PC-3 (cell line): ENCODE measurements around the gene ARHGEF4. TPM values are rescaled to one million over a fixed set of nuclear protein-coding genes. Genes with fewer than 3 reads are reported as not detected.

Experiments
- ATAC-seq: fragments of 200-7000 bp; cut with Tn5 transposase; 2 replicates; pipeline ENCODE4 v1.9.1; 2020; ENCODE audit warnings: mild to moderate bottlenecking, moderate library complexity
- BruUV-seq: library from RNA; stranded (reverse); fragments of 400-500 nt; replicated peaks from 2 replicates; lab custom pipeline; 2021; lab: Mats Ljungman, UMichigan
- CTCF ChIA-PET: fragments of 300-600 bp; sonication (Branson Sonifier 250); formaldehyde crosslinking; loops from one replicate; lab custom pipeline; 2022; ENCODE audit warnings: antibody characterized with exemption; lab: Charles Lee
- POLR2A ChIA-PET: fragments of 300-600 bp; sonication (Branson Sonifier 250); formaldehyde crosslinking; loops from one replicate; lab custom pipeline; 2022; ENCODE audit warnings: antibody characterized with exemption; ENCODE audit not compliant: unreplicated experiment; lab: Charles Lee
- DNase-seq: peaks from one replicate; pipeline ENCODE4 v3.0.0-alpha.2; 2015
- H2AFZ ChIP-seq: fragments of 300-600 bp; sonication (generic); 2 replicates; pipeline ENCODE4 v1.6.0; 2016; ENCODE audit warnings: antibody characterized with exemption, low read length
- H3F3A ChIP-seq: fragments of 300-600 bp; sonication (generic); one replicate; pipeline ENCODE4 v1.6.0; 2017; ENCODE audit warnings: antibody characterized with exemption, low read length, control low read depth, mild to moderate bottlenecking; ENCODE audit not compliant: unreplicated experiment
- H3K27ac ChIP-seq: fragments of 300-600 bp; sonication (generic); 2 replicates; pipeline ENCODE4 v1.5.1; 2016; ENCODE audit warnings: mild to moderate bottlenecking, low read length
- H3K27me3 ChIP-seq: fragments of 300-600 bp; sonication (generic); 2 replicates; pipeline ENCODE4 v1.6.1; 2016; ENCODE audit warnings: low read length, mixed read lengths
- H3K36me3 ChIP-seq: fragments of 300-600 bp; sonication (generic); 2 replicates; pipeline ENCODE4 v1.6.1; 2016; ENCODE audit warnings: low read depth, mixed run types, low read length, mixed read lengths
- H3K4me1 ChIP-seq: fragments of 300-600 bp; sonication (generic); 2 replicates; pipeline ENCODE4 v1.5.1; 2016; ENCODE audit warnings: low read length; ENCODE audit not compliant: insufficient read depth
- H3K4me2 ChIP-seq: fragments of 300-600 bp; sonication (generic); 2 replicates; pipeline ENCODE4 v1.6.0; 2016; ENCODE audit warnings: low read length
- H3K4me3 ChIP-seq: fragments of 300-600 bp; sonication (generic); 2 replicates; pipeline ENCODE4 v1.5.1; 2016; ENCODE audit warnings: mild to moderate bottlenecking, low read length, mixed read lengths
- H3K79me2 ChIP-seq: fragments of 300-600 bp; sonication (generic); 2 replicates; pipeline ENCODE4 v1.6.1; 2017; ENCODE audit warnings: low read length, mixed read lengths
- H3K9ac ChIP-seq: fragments of 300-600 bp; sonication (generic); 2 replicates; pipeline ENCODE4 v1.6.0; 2016; ENCODE audit warnings: mild to moderate bottlenecking, low read length
- H3K9me2 ChIP-seq: fragments of 300-600 bp; sonication (generic); replicated peaks from 2 replicates; pipeline ENCODE4 v1.6.1; 2016; ENCODE audit warnings: mixed run types, low read length, mixed read lengths
- H3K9me3 ChIP-seq: fragments of 300-600 bp; sonication (generic); 2 replicates; pipeline ENCODE4 v1.6.1; 2016; ENCODE audit warnings: low read length, mixed read lengths
- H4K20me1 ChIP-seq: fragments of 300-600 bp; sonication (generic); 2 replicates; pipeline ENCODE4 v1.6.1; 2016; ENCODE audit warnings: low read length, mixed read lengths
- EZH2 ChIP-seq: fragments of 300-600 bp; sonication (generic); IDR thresholded peaks from one replicate; pipeline ENCODE4 v1.6.1; 2017; ENCODE audit warnings: antibody characterized with exemption, mild to moderate bottlenecking, low read length; ENCODE audit not compliant: unreplicated experiment
- EZH2phosphoT487 ChIP-seq: fragments of 300-600 bp; sonication (generic); IDR thresholded peaks from 2 replicates; pipeline ENCODE4 v1.6.1; 2018; ENCODE audit warnings: mild to moderate bottlenecking, antibody characterized with exemption, low read length, borderline replicate concordance
- intact Hi-C: fragments of 100-400 bp; cut with micrococcal nuclease; formaldehyde crosslinking; loops from 2 replicates; pipeline ENCODE4 v1.9.0; 2023
- total RNA-seq: library from RNA; depleted of rRNA; stranded (reverse); fragments of >200 nt; gene quantifications from 2 replicates; pipeline ENCODE4 v1.2.3, GENCODE V29; 2014
- TF ChIP-seq, protein P1 (sequence below): fragments of 300-600 bp; sonication (generic); conservative IDR thresholded peaks from 2 replicates; pipeline ENCODE4 v1.5.1; 2017; ENCODE audit warnings: antibody characterized with exemption, low read depth, mild to moderate bottlenecking, low read length

The ARHGEF4 gene
- total RNA-seq, 1 experiment from 2014 or later = 21.5 TPM

DNA sequence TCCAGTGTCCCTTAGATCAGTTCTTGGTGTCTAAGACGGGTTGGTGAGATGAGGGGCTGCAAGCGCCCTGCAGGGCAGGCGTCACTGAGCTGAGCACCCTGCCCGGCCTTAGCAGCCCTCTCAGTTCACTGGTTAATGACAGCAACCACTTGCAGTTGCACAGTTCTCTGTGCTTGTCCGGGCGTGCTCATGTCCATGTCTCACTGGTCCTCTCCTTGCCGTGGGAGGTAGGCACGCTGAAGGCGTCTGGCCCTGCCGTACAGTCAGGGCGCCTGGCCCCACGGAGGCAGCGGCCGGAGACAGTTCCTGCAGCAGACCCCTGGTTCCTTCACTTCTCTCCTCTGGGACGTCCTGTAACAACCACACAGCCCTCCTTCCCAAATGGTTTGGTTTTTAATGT, 75.3 kb downstream of the ARHGEF4 start:
- Histone ChIP-seq H3K9ac (no peak overlapping the region), H2AFZ (no peak overlapping the region), H3F3A (no peaks in the 10 kb centered on the region), H3K27me3 (no peaks in the 10 kb centered on the region), H3K4me3 (no peak overlapping the region), H3K9me2 (no peaks in the 10 kb centered on the region), H3K4me2 (no peak overlapping the region), H3K9me3 (no peaks in the 10 kb centered on the region), H3K4me1 (peaks cover 5% of the 10 kb centered on the region; the same call in 1 of the 2 replicates), H3K79me2 (no peaks in the 10 kb centered on the region), H3K36me3 (no peaks in the 10 kb centered on the region; the same call in 1 of the 2 replicates), H4K20me1 (no peaks in the 10 kb centered on the region), H3K27ac (no peak overlapping the region)
- BruUV-seq = no TSS peak
- ATAC-seq (no peak), DNase-seq (no peak)
- TF ChIP-seq EZH2 (no peak), EZH2phosphoT487 (no peak)
- TF ChIP-seq, protein P1, sequence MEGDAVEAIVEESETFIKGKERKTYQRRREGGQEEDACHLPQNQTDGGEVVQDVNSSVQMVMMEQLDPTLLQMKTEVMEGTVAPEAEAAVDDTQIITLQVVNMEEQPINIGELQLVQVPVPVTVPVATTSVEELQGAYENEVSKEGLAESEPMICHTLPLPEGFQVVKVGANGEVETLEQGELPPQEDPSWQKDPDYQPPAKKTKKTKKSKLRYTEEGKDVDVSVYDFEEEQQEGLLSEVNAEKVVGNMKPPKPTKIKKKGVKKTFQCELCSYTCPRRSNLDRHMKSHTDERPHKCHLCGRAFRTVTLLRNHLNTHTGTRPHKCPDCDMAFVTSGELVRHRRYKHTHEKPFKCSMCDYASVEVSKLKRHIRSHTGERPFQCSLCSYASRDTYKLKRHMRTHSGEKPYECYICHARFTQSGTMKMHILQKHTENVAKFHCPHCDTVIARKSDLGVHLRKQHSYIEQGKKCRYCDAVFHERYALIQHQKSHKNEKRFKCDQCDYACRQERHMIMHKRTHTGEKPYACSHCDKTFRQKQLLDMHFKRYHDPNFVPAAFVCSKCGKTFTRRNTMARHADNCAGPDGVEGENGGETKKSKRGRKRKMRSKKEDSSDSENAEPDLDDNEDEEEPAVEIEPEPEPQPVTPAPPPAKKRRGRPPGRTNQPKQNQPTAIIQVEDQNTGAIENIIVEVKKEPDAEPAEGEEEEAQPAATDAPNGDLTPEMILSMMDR = no peak
- intact Hi-C loops = no loop called here
- POLR2A ChIA-PET = no interaction called here
- CTCF ChIA-PET = no interaction called here

DNA sequence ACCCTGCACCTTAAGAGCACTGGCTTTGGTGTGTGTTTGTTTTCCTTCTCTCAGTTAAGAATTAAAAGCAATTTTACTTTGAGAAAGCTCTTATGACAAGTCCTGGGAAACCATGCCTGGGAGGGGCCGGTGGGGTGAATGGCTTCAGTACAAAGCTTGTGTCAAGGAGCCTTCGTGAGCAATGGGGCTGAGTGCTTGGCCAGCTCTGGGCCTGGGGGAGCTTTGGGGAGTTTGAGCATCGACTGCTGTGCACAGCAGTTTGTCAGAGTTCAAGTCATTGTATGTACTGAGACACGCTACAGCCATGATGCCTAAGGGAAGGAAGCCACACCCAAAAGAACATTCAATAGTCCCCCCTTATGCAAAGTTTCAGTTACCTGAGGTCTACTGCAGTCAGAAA, 75.8 kb downstream of the ARHGEF4 start:
- no peak overlapping the region for H3K27ac ChIP-seq
- no peak overlapping the region for H2AFZ ChIP-seq
- H3K9ac ChIP-seq = no peak overlapping the region
- intact Hi-C loops = no loop called here
- no peaks in the 10 kb centered on the region for H3K9me3 ChIP-seq
- no peaks in the 10 kb centered on the region for H3K27me3 ChIP-seq
- no peaks in the 10 kb centered on the region for H4K20me1 ChIP-seq
- no TSS peak for BruUV-seq
- TF ChIP-seq, protein P1 = no peak
- no peak for TF ChIP-seq EZH2phosphoT487
- no peak overlapping the region for H3K4me2 ChIP-seq
- no peak overlapping the region for H3K4me3 ChIP-seq
- H3F3A ChIP-seq = no peaks in the 10 kb centered on the region
- ATAC-seq (no peak), DNase-seq (no peak)
- no peaks in the 10 kb centered on the region; the same call in 1 of the 2 replicates for H3K36me3 ChIP-seq
- H3K9me2 ChIP-seq = no peaks in the 10 kb centered on the region
- peaks cover 5% of the 10 kb centered on the region; the same call in 1 of the 2 replicates for H3K4me1 ChIP-seq
- no peaks in the 10 kb centered on the region for H3K79me2 ChIP-seq
- ChIA-PET CTCF (no interaction called here), POLR2A (no interaction called here)

DNA sequence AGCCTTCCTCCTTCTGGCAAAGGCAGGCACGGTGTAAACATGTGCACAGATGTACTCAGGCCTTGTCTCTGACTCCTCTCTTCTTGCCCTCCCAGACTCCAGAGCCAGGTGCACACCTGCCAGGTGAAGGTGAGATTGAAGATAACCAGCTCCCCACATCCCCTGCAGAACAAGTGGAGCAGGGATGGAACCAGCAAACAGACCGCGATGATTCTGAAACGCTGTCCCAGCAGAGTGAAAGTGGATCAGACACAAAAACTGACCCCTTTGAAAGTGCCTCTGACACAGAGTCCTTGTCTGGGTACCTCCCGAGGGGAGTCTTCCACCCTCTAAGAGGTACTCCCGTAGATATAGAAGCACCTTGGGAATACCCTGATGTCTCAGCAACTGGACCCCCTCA, 77.2 kb downstream of the ARHGEF4 start:
- no TSS peak for BruUV-seq
- no peak overlapping the region for H3K27ac ChIP-seq
- intact Hi-C loops = no loop called here

More for the DNA sequence above, 77.2 kb downstream of the ARHGEF4 start:
- Histone ChIP-seq H4K20me1 (no peaks in the 10 kb centered on the region), H3K9ac (no peak overlapping the region), H2AFZ (no peak overlapping the region), H3K4me1 (peaks cover 5% of the 10 kb centered on the region; the same call in 1 of the 2 replicates), H3K27me3 (no peaks in the 10 kb centered on the region), H3K4me2 (no peak overlapping the region), H3K4me3 (no peak overlapping the region), H3K9me2 (no peaks in the 10 kb centered on the region), H3K9me3 (no peaks in the 10 kb centered on the region), H3K79me2 (no peaks in the 10 kb centered on the region), H3F3A (no peaks in the 10 kb centered on the region), H3K36me3 (no peaks in the 10 kb centered on the region; the same call in 1 of the 2 replicates)
- TF ChIP-seq EZH2phosphoT487 = no peak
- DNase-seq (no peak), ATAC-seq (no peak)
- ChIA-PET POLR2A (no interaction called here), CTCF (no interaction called here)
